NCI-H1105 (cell line): Measurements from ENCODE around the gene ZNF766.
"Not testable (repeated sequence)": the region's sequence is repeated elsewhere in the genome, so short reads cannot be mapped to it uniquely, and the experiment has no call there.

Experiments
- DNase-seq: peaks from one replicate; lab custom pipeline; 2025; lab: John Stamatoyannopoulos, UW

The ZNF766 gene

DNA sequence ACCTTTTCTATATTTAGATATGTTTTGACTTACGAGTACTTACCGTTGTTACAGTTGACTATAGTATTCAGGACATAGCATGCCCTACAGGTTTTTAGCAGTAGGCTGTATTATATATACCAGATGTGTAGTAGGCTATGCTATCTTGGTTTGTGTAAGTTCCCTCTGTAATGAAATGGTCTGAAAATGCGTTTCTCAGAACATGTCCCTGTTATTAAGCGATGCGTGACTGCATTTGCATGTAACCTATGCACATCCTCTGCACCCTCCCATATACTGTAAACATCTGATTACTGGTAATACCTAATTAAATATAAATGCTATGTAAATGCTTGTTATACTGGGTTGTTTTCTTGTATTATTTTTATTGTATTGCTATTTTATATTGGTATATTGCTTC is 6.6 kb downstream of the ZNF766 start:
- DNase-seq, result no peak

DNA sequence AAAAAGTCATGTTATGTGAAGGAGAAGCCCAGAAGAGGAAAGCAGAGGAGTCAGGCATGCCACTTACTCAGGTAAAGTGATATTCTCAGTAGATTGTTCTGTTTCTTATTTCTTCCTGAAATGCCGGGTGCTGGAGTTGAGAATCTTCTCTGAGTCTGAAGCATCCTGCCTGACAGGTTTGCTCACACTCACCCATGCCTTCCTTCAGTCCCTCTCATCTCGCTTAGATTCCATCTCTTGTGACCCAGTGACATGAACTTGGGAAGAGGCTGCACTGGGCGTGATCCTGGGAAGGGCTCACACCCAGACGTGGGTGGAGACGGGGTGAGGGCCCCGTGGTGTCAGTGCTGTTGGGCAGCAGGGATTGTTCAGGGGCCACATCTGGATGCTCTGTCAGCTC is 8.1 kb downstream of the ZNF766 start:
- no peak for DNase-seq

DNA sequence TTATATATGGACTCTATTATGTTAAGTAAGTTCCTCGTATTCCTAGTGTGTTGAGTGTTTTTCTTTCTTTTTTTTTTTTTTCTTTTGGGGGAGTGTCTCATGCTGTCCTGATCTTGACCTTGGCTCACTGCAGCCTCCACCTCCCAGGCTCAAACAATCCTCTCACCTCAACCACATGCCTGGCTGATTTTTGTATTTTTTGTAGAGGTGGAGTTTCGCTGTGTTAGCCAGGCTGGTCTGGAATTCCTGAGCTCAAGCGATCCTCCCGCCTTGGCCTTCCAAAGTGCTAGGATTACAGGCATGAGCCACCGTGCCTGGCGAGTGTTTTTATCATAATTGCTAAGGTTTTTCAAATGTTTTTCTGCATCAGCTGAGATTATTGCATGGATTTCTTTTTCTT is 16.9 kb downstream of the ZNF766 start:
- no peak for DNase-seq

DNA sequence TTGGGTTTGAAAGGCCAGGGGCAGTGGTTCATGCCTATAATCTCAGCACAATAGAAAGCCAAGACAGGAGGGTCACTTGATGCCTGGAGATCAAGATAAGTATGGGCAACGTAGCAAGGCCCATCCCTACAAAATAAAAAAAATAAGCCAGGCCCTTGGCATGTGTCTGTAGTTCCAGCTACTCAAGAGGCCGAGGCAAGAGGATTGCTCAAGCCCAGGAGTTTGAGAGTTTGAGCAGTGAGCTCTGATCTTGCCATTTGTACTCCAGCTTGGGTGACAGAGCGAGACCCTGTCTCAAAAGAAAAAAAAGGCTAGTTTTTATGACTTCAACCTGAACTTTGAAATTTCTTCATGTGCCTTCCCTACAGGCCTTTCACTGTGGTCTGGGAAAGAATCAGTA is 22.4 kb downstream of the ZNF766 start:
- DNase-seq, result no peak

DNA sequence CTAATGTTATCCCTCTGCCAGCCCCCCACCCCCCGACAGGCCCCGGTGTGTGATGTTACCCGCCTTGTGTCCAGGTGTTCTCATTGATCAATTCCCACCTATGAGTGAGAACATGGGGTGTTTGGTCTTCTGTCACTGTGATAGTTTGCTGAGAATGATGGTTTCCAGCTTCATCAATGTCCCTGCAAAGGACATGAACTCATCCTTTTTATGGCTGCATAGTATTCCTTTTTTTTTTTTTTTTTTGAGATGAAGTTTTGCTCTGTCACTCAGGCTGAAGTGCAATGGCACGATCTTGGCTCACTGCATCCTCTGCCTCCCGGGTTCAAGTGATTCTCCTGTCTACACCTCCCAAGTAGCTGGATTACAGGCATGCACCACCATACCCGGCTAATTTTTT is 23.6 kb downstream of the ZNF766 start:
- not testable (repeated sequence) for DNase-seq

DNA sequence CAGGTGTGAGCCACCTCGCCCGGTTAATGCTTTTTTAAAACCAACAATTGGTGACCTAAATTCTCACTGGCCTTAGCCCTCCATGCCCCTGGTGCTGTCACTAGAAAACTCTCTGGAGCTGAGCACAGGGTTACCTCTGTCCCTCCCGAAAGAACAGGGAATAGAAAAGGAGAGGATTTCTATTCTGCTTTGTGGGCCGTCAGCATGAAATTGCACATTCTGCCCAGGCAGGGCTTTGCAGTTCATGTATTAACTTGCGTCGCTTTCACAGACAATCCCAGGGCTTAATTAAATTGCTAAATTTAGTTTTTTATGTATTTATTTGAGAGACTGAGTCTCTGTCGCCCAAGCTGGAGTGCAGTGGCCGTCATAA is 27.0 kb downstream of the ZNF766 start:
- no peak for DNase-seq

DNA sequence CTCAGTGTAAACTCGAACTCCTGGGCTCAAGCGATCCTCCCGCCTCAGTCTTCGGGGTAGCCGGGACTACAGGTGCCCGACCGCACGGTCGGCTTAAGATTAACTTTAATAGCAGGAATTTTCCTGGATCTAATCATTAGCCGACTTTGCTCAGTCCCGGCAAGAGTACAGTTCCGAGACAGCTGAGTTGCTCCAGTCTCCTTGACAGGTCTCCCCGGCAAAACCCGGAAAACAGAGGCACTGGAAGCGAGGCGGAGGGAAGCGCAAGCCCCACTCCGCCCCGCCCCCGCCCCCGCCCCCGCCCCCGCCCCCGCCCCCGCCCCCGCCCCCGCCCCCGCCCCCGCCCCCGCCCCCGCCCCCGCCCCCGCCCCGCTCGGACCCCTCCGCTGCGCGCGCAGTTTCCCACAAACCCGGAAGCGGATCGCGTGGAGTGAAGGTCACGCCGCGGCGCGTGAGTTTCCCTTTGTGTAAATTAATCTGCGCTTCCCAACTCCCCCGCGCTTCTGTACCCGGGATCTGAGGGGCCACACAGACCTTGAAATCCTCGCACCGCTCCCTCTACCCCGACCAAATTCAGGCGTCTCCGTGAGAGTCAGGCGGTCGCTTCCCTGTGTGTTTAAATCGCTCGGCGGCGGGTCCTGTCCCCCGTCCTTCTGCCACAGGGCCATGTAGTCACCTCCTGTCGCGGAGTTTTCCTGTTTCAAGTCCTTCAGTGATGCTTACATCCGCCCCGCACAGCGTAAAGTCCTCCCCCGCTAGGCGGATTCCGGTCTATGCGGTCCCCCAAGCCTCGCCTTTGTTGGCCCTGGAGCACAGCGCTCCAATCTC is 27.6 kb downstream of the ZNF766 start, which contains the start of gene ZNF480:
ZNF480 (plus strand) TSS at position 397 of the 828 bp plus-strand sequence. CDS start 3,244 bp downstream, outside the sequence.
- peak; percentile 87 for DNase-seq

DNA sequence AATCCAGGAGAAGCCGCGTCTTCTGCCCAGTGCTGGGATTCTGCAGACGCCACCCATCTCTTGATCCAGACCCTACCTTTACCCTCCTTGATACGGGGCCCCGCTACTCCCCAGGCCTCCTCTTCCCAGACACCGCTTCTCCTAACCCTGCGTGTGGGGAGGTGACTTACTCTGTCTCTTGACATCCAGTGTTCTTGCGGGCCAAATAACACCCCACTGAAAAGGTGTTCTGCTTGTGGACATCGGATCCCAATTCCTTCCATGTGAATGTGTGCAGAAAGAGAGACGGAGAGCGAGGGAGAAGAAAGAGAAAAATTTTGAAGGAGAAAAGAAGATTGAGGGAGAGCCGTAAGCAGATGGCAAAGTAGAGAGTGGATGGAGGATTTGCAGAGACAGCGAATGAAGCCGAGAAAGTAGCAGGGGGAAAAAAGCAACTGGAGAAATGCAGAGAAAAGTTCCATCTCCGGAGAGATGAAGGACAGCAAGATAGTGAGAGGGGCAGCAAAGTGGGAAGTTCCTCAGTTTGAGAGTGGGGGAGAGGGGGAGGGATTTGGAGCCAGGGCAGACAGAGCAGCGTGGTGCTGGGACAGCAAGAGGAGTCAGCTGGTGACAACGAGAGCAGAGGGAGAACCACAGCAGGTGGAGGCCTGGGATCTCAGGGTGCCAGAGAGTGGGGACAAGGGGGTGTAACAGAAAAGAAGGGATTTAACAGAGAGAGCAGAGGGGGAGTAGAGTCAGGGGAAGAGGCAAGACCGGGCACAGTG is 28.4 kb downstream of the ZNF766 start:
- no peak for DNase-seq

DNA sequence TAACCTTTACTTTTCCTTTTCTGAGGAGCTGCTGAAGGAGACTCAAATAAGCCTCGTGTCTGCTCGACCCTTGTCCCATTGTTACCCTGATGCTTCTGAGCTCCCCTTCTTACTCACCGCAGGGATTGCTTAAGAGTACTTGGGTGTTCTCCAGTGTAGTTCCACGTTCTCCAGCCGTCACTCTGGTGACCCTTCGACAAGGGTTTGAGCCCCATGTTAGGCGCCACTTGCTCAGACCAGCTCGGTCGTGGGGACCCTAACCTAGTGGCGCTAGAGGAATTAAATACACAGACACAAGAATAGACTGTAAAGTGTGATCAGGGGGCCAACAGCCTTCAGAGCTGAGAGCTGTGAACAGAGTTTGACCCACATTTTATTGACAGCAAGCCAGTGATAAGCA is 37.9 kb downstream of the ZNF766 start:
- DNase-seq, result no peak

DNA sequence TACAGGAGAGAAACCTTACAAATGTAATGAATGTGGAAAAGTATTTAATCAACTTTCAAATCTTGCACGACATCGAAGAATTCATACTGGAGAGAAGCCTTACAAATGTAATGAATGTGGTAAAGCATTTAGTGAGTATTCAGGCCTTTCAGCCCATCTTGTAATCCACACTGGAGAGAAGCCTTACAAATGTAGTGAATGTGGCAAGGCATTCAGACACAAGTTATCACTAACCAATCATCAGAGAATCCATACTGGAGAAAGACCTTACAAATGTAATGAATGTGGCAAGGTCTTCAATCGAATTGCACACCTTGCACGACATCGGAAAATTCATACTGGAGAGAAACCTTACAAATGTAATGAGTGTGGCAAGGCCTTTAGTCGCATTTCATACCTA is 53.0 kb downstream of the ZNF766 start:
- DNase-seq, result no peak

DNA sequence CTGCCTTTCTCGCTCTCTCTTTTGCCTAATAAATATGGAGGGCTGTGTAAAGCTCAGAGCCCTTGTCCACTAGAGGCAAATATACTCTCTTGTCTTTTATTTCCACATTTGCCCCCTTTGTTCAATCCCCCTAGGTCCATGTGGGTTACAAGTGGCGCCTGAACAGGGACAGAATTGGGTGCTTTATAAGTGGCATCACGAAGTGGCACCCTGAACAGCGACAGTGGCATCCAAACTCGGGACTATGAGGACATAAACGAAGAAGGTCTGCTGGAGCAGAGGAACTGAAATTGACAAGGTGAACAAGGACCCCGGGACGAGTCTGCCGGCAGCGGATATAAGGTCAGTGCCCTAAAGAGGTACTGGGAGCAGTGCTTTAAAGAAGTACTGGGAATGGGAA is 62.4 kb downstream of the ZNF766 start:
- DNase-seq, result no peak

DNA sequence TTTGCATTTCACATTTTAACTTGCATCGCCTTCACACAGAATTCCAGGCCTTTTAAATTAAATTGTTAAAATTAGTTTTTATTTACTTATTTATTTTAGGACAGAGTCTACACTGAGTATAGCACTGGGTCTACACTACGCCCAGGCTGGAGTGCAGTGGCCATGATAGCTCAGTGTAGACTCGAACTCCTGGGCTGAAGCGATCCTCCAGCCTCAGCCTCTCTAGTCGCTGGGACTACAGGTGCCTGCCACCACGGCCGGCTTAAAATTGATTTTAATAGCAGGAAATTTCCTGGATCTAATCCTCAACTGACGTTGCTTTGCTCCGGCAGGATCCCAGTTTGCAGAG is 66.4 kb downstream of the ZNF766 start:
- DNase-seq, result no peak

DNA sequence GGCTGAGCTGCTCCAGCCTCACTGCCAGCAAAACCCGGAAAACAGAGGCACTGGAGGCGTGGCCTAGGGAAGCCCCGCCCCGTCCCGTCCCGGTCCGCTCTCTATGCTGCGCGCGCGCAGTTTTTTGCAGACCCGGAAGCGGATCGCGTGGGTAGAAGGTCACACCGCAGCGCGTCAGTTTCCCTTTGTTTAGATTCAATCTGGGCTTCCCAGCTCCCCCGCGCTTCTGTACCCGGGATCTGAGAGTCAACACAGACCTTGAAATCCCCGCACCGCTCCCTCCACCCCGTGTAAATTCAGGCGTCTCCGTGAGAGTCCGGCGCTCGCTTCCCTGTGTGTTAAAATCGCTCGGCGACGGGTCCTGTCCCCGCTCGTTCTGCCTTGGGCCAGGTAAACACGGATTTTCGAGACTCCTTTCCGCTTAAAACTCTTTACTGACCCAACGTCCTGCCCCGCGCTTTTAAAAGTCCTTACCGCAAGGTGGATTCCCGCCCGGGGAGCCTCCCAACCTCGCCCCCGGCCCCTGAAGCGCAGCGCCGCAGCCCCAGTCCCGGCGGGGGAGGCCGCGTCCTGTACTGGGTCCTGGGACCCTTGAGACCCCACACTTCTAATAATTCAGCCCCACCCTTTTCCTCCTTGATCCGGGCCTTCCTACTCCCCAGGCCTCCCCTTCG is 66.9 kb downstream of the ZNF766 start, which contains the start of gene ZNF610:
ZNF610 (plus strand) TSS at position 127 of the 674 bp plus-strand sequence. CDS start 12,930 bp downstream, outside the sequence.
- peak; percentile 75 for DNase-seq

DNA sequence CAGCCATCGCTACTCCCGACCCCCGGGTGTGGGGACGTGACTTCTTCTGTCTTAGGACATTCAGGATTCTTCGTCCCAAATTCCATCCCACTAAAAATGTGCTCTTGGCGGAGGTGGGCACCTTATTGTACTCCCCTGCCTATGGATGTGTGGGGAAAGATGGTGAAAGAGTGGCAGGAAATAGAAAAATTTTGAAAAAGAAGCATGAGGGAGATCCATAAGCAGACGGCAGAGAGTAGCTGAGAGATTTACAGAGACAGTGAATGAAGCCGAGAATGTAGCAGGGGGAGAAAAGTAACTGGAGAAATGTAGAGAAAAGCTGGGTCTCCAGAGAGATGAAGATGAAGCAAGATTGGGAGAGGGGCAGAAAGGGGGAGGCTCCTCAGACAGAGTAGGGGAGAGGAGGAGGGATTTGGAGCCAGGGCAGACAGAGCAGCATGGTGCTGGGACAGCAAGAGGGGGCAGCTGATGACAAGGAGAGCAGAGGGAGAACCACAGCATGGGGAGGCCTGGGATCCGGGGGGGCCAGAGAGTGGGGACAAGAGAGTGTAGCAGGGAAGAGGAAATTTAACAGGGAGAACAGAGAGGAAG is 67.5 kb downstream of the ZNF766 start:
- DNase-seq, result no peak

DNA sequence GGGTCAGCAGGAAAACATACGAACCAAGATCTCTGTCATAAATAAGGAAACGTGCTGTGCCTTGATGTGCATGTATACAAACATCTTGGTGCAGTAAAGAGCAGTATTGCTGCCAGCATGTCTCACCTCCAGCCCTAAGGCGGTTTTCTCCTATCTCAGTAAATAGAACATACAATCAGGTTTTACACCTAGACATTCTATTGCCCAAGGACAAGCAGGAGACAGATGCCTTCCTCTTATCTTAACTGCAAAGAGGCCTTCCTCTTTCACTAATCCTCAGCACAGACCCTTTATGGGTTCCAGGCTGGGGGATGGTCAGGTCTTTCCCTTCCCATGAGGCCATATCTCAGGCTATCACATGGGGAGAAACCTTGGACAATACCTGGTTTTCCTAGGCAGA is 69.6 kb downstream of the ZNF766 start:
- not testable (repeated sequence) for DNase-seq

DNA sequence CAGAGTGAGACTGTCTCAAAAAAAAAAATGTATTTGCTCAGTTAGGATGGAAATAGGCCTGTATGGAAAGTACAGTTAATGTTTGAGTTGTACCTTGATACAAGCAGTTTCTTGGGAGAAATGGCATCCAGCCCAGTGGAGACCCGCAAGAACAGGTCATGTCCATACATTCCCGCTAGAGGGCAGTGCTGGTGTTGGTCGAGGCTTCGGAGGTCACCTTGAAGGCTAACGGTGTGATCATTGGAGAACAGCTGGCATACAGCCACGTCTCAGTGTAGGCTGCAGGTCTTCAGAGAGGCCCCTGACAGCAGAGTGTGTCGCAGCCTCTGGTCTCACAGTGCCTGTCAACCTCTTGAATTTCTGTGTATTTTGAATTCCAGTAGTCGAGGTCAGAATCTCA is 74.2 kb downstream of the ZNF766 start:
- DNase-seq, result peak; percentile 69

DNA sequence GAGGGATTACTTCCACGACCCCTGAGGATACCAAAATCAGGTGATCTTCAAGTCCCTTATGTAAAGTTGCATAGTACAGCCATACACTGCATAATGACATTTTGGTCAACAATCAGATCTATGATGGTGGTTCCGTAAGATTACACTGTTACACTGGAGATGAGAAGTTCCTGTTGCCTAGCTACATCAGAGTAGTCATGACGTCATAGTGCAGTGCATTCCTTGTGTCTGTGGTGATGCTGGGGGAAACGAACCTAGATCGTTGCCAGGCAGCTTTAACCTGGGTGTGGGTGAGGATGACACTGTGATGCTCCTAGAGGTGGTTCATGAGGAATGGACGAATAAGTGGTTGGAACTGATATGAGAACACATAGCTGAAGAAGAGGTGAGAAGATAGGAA is 75.8 kb downstream of the ZNF766 start:
- no peak for DNase-seq
